ENCODE data around the gene RXFP3.
"Not testable (repeated sequence)": the region's sequence is repeated elsewhere in the genome, so short reads cannot be mapped to it uniquely, and the experiment has no call there.

The RXFP3 gene

DNA sequence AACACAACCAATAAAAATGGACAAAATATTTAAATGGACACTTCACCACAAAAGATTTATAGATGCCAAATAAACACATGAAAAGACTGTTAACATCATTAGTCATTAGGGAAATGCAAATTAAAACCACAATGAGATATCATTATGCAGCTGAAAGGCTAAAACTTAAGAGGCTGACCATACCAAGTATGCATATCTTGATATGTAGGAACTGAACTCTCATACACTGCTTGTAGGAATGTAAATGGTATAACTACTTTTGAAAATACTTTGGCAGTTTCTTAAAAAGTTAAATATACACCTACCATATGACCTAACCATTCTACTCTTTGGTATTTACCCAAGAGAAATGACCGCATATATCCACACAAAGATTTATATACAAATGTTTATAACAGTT, 30.8 kb upstream of the RXFP3 start:
- Histone ChIP-seq H3K9ac (ENCODE audit: low read length) (no peak overlapping the region), H3K27me3 (replicated peaks; ENCODE audit: control insufficient read depth, insufficient read depth, low read length) (no peaks in the 10 kb centered on the region), H3K36me3 (ENCODE audit: control insufficient read depth, insufficient read depth, low read length, severe bottlenecking) (no peaks in the 10 kb centered on the region), H3K4me1 (ENCODE audit: control insufficient read depth, insufficient read depth, low read length) (peaks cover 7% of the 10 kb centered on the region), H3K4me3 (ENCODE audit: low read length) (no peak overlapping the region), H3K9me3 (ENCODE audit: control insufficient read depth, low read length) (peaks cover 30% of the 10 kb centered on the region)
- no peak for DNase-seq (ENCODE audit: low read depth)

DNA sequence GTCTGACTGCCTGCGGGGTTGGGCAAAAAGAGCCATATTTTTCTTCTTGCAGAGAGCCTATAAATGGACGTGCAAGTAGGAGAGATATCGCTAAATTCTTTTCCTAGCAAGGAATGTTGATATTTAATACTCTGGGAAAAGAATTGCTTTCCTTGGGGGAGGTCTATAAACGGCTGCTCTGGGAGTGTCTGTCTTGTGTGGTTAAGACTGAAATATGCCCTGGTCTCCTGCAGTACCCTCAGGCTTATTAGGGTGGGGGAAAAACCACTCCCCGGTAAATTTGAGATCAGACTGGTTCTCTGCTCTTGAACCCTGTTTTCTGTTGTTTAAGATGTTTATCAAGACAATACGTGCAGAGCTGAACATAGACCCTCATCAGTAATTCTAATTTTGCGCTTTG, 29.9 kb upstream of the RXFP3 start:
- H3K9me3 ChIP-seq (ENCODE audit: control insufficient read depth, low read length) = peaks cover 30% of the 10 kb centered on the region
- H3K4me3 ChIP-seq (ENCODE audit: low read length); H3K9ac ChIP-seq (ENCODE audit: low read length); H3K4me1 ChIP-seq (ENCODE audit: control insufficient read depth, insufficient read depth, low read length); DNase-seq (ENCODE audit: low read depth); H3K36me3 ChIP-seq (ENCODE audit: control insufficient read depth, insufficient read depth, low read length, severe bottlenecking); H3K27me3 ChIP-seq (replicated peaks; ENCODE audit: control insufficient read depth, insufficient read depth, low read length): not testable (repeated sequence)

DNA sequence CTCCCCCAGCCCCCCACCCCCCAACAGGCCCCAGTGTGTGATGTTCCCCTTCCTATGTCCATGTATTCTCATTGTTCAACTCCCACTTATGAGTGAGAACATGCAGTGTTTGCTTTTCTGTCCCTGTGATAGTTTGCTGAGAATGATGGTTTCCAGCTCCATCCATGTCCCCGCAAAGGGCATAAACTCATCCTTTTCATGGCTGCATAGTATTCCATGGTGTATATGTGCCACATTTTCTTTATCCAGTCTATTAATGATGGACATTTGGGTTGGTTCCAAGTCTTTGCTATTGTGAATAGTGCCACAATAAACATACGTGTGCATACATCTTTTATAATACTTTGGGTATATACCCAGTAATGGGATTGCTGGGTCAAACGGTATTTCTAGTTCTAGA, 21.3 kb upstream of the RXFP3 start:
- peaks cover 25% of the 10 kb centered on the region for H3K9me3 ChIP-seq (ENCODE audit: control insufficient read depth, low read length)
- not testable (repeated sequence) for H3K9ac ChIP-seq (ENCODE audit: low read length); H3K27me3 ChIP-seq (replicated peaks; ENCODE audit: control insufficient read depth, insufficient read depth, low read length); H3K4me1 ChIP-seq (ENCODE audit: control insufficient read depth, insufficient read depth, low read length); DNase-seq (ENCODE audit: low read depth); H3K4me3 ChIP-seq (ENCODE audit: low read length); H3K36me3 ChIP-seq (ENCODE audit: control insufficient read depth, insufficient read depth, low read length, severe bottlenecking)

DNA sequence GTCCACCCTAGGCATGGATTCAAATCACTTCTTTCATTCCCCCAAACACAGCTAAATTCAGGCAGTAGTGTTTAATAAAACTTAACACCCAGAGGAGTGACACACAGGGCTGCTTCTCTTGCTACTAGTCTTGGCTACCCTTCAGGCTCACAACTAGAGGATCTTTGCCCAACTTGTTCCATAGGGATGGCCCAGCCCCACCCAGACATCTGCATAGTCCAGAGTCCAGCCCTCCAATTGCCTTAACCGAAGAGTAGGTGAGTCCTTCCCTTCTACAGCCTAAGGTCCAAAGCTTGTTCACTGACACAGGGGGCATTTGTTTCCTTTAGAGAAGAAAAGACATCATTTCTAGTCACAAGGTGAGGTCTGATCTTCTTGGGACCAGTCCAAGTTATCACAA, 15.2 kb upstream of the RXFP3 start:
- no peak for DNase-seq (ENCODE audit: low read depth)
- Histone ChIP-seq H3K4me3 (ENCODE audit: low read length) (no peak overlapping the region), H3K9me3 (ENCODE audit: control insufficient read depth, low read length) (peaks cover 22% of the 10 kb centered on the region), H3K27me3 (replicated peaks; ENCODE audit: control insufficient read depth, insufficient read depth, low read length) (peaks cover 3% of the 10 kb centered on the region), H3K4me1 (ENCODE audit: control insufficient read depth, insufficient read depth, low read length) (no peaks in the 10 kb centered on the region), H3K9ac (ENCODE audit: low read length) (no peak overlapping the region), H3K36me3 (ENCODE audit: control insufficient read depth, insufficient read depth, low read length, severe bottlenecking) (no peaks in the 10 kb centered on the region)

DNA sequence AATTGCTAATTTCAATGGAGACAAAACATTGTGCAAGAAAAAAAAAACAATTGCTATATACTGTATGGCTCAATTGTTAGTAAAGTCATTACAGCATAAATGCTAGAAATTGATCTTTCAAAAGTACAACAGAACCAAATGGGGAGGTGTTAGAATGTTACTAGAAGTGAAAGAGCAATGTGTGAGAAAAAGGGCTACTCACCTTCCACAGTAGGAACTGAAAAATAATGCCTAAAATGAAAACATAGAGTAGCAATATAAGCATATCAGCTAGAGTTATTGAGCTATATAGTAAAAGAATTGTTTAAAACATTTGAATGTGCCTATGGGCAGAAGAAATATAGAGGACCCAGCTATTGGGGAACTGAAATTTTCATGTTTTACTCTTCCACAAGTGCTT, 10.9 kb upstream of the RXFP3 start:
- H3K4me1 ChIP-seq (ENCODE audit: control insufficient read depth, insufficient read depth, low read length) = no peaks in the 10 kb centered on the region
- no peak for DNase-seq (ENCODE audit: low read depth)
- no peaks in the 10 kb centered on the region for H3K36me3 ChIP-seq (ENCODE audit: control insufficient read depth, insufficient read depth, low read length, severe bottlenecking)
- peaks cover 3% of the 10 kb centered on the region for H3K27me3 ChIP-seq (replicated peaks; ENCODE audit: control insufficient read depth, insufficient read depth, low read length)
- H3K9me3 ChIP-seq (ENCODE audit: control insufficient read depth, low read length) = no peaks in the 10 kb centered on the region
- H3K9ac ChIP-seq (ENCODE audit: low read length) = no peak overlapping the region
- no peak overlapping the region for H3K4me3 ChIP-seq (ENCODE audit: low read length)

DNA sequence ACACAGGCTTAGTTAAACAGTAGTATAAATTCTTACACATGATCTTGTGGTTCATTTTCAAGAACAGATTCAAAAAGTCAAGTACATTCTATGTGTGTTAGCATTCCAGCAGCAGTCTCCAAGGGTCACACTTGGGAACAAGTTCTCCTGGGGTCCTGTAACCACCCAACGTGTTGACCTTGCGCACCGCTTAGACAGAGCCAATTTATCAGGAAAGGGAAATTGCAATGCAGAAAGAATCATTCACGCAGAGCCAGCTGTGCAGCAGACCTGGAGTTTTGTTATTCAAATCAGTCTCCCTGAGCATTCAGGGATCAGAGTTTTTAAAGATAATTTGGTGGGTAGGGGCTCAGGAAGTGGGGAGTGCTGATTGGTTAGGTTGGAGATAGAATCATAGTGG, 8.5 kb upstream of the RXFP3 start:
- Histone ChIP-seq H3K9ac (ENCODE audit: low read length) (no peak overlapping the region), H3K27me3 (replicated peaks; ENCODE audit: control insufficient read depth, insufficient read depth, low read length) (no peaks in the 10 kb centered on the region), H3K9me3 (ENCODE audit: control insufficient read depth, low read length) (no peaks in the 10 kb centered on the region), H3K4me3 (ENCODE audit: low read length) (no peak overlapping the region), H3K36me3 (ENCODE audit: control insufficient read depth, insufficient read depth, low read length, severe bottlenecking) (no peaks in the 10 kb centered on the region), H3K4me1 (ENCODE audit: control insufficient read depth, insufficient read depth, low read length) (no peaks in the 10 kb centered on the region)
- no peak for DNase-seq (ENCODE audit: low read depth)

DNA sequence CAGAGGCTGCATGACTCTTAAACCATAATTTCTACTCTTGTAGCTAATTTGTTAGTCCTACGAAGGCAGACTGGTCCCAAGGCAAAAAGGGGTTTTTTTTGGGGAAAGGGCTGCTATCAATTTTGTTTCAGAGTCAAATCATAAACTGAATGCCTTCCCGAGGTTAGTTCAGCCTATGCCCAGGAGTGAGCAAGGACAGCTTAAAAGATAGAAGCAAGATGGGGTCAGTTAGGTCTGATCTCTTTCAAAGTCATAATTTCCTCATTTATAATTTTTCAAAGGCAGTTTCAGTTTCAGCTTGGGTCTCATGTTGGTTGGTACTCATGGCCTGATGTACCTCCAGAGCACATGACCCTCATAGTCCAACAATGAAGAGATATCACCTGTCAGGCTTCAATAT, 7.9 kb upstream of the RXFP3 start:
- Histone ChIP-seq H3K9me3 (ENCODE audit: control insufficient read depth, low read length) (no peaks in the 10 kb centered on the region), H3K27me3 (replicated peaks; ENCODE audit: control insufficient read depth, insufficient read depth, low read length) (no peaks in the 10 kb centered on the region), H3K4me3 (ENCODE audit: low read length) (no peak overlapping the region), H3K9ac (ENCODE audit: low read length) (no peak overlapping the region), H3K36me3 (ENCODE audit: control insufficient read depth, insufficient read depth, low read length, severe bottlenecking) (no peaks in the 10 kb centered on the region), H3K4me1 (ENCODE audit: control insufficient read depth, insufficient read depth, low read length) (no peaks in the 10 kb centered on the region)
- DNase-seq (ENCODE audit: low read depth) = no peak

DNA sequence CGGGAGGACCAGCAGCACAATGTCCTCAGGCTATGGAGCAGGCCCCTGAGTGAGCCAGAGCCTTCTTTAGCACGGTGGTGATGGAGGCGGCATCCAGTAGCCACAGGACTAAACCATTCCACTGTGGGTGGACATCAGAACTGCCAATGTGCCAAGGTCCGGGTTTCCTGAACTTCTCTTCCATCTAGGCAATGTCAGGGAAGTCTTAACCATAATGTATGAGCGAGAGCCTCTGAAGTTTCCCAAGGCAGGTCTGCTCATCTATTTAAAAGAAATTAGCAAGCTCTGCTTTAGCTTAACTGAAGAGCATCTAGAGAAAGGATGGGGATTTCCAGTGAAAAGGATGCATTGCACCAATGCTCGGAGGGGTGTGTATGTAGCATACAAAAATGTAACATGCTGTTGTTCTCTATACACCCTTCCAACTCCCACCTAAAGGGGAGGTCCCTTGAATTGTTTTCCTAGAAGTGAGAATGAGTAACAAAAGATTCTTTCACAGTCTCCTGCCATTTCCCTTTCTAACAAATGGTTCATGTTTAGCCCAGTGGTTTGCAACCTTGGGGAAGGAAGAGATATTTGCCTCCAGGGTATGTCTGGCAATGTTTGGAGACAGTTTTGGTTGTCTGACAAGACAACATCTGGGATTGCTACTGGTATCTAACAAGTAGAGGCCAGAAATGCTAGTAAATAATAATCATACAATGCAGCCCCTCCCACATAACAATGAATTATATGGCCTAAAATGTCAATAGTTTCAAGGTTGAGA, 6.1 kb upstream of the RXFP3 start:
- no peak for DNase-seq (ENCODE audit: low read depth)
- H3K9me3 ChIP-seq (ENCODE audit: control insufficient read depth, low read length) = no peaks in the 10 kb centered on the region
- no peaks in the 10 kb centered on the region for H3K36me3 ChIP-seq (ENCODE audit: control insufficient read depth, insufficient read depth, low read length, severe bottlenecking)
- peaks cover 4% of the 10 kb centered on the region for H3K4me1 ChIP-seq (ENCODE audit: control insufficient read depth, insufficient read depth, low read length)
- H3K4me3 ChIP-seq (ENCODE audit: low read length) = no peak overlapping the region
- no peak overlapping the region for H3K9ac ChIP-seq (ENCODE audit: low read length)
- H3K27me3 ChIP-seq (replicated peaks; ENCODE audit: control insufficient read depth, insufficient read depth, low read length) = no peaks in the 10 kb centered on the region

DNA sequence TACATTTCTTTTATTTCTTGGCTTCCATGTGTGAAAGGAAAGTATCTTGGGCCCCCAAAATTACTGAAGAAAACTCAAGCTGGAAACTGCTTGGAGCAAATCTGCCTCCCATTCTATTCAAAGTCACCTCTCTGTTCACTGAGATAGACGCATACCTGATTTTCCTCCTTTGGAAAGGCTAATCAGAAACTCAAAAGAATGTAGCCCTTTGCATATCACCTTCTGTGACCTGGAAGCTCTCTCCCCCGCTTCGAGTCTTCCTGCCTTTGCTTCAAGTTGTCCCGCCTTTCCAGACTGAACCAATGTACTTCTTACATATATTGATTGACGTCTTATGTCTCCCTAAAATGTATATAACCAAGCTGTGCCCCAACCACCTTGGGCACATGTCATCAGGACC, 5.0 kb upstream of the RXFP3 start:
- no peaks in the 10 kb centered on the region for H3K9me3 ChIP-seq (ENCODE audit: control insufficient read depth, low read length)
- no peaks in the 10 kb centered on the region for H3K27me3 ChIP-seq (replicated peaks; ENCODE audit: control insufficient read depth, insufficient read depth, low read length)
- H3K36me3 ChIP-seq (ENCODE audit: control insufficient read depth, insufficient read depth, low read length, severe bottlenecking) = no peaks in the 10 kb centered on the region
- H3K9ac ChIP-seq (ENCODE audit: low read length) = no peak overlapping the region
- H3K4me1 ChIP-seq (ENCODE audit: control insufficient read depth, insufficient read depth, low read length) = peaks cover 5% of the 10 kb centered on the region
- no peak overlapping the region for H3K4me3 ChIP-seq (ENCODE audit: low read length)
- DNase-seq (ENCODE audit: low read depth) = no peak

DNA sequence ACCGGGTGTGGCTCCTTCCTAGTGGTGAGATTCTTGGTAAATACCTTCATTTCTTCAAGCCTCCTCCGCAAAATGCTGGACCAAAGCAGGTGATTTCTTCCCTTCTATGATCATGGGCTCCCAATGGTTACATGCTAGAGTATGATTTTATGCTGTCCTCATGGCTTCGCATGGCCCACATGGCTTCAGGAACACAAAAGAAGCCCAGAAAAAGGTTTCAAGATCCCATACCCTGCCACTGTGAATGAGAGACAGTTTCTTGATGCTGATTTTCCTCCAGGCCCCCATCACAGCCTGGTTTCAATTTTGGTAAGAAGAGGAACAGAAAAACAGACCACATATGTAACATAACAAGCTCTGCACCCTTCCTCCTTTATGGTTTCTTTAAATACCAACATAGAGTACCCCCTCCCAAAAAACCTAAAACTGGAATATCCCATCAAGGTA, 2.4 kb upstream of the RXFP3 start:
- H3K4me3 ChIP-seq (ENCODE audit: low read length) = no peak overlapping the region
- H3K27me3 ChIP-seq (replicated peaks; ENCODE audit: control insufficient read depth, insufficient read depth, low read length) = peaks cover 25% of the 10 kb centered on the region
- H3K9me3 ChIP-seq (ENCODE audit: control insufficient read depth, low read length) = peaks cover 3% of the 10 kb centered on the region
- H3K4me1 ChIP-seq (ENCODE audit: control insufficient read depth, insufficient read depth, low read length) = peaks cover 18% of the 10 kb centered on the region
- H3K9ac ChIP-seq (ENCODE audit: low read length) = no peak overlapping the region
- H3K36me3 ChIP-seq (ENCODE audit: control insufficient read depth, insufficient read depth, low read length, severe bottlenecking) = no peaks in the 10 kb centered on the region
- DNase-seq (ENCODE audit: low read depth) = no peak

DNA sequence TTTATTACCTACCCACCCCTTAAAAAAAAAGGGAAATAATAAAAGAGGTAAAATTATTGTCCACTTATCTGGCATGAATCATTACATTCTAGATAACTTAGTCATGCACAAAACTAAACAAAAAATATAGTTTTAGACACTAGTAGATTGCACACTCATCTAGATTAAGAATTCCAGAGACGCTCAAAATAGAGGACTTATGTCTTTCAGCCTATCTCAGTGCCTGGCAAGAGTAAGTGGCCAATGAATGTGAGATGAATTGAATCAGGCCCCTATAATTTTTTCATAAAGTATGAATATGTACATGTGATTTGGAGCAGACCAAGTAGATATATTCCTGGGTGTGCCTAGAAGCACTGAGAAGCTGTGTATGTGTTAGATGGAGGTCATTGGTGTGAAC, 2.0 kb upstream of the RXFP3 start:
- peaks cover 28% of the 10 kb centered on the region for H3K27me3 ChIP-seq (replicated peaks; ENCODE audit: control insufficient read depth, insufficient read depth, low read length)
- peaks cover 3% of the 10 kb centered on the region for H3K9me3 ChIP-seq (ENCODE audit: control insufficient read depth, low read length)
- no peak overlapping the region for H3K4me3 ChIP-seq (ENCODE audit: low read length)
- no peaks in the 10 kb centered on the region for H3K36me3 ChIP-seq (ENCODE audit: control insufficient read depth, insufficient read depth, low read length, severe bottlenecking)
- peaks cover 19% of the 10 kb centered on the region for H3K4me1 ChIP-seq (ENCODE audit: control insufficient read depth, insufficient read depth, low read length)
- no peak for DNase-seq (ENCODE audit: low read depth)
- H3K9ac ChIP-seq (ENCODE audit: low read length) = no peak overlapping the region

DNA sequence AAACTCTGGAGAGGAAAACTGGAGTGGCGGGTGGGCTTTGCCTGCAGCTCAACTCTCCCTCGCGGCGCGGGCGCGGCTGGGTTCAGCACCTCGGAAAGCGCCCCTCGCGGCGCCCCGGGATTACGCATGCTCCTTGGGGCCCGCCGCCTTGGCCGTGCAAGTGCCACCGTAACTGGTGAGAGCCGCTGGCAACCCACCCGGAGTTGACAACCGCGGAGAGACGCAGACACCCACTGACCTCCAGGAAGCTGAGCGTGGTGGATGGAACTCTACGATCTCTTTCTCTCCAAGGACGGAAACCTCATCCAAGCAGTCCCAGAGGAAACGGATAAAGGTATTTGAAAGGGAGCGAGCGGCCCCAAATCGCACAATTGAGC, 194 bp upstream of the RXFP3 start:
- Histone ChIP-seq H3K9me3 (ENCODE audit: control insufficient read depth, low read length) (peaks cover 3% of the 10 kb centered on the region), H3K4me1 (ENCODE audit: control insufficient read depth, insufficient read depth, low read length) (peaks cover 23% of the 10 kb centered on the region), H3K4me3 (ENCODE audit: low read length) (peak overlapping the region; percentile 89), H3K9ac (ENCODE audit: low read length) (no peak overlapping the region), H3K27me3 (replicated peaks; ENCODE audit: control insufficient read depth, insufficient read depth, low read length) (peaks cover 35% of the 10 kb centered on the region), H3K36me3 (ENCODE audit: control insufficient read depth, insufficient read depth, low read length, severe bottlenecking) (no peaks in the 10 kb centered on the region)
- peak; percentile 87 for DNase-seq (ENCODE audit: low read depth)
